Cerebellar nuclear complex (tissue), 1 donor: ENCODE measurements around the gene OR9K2.
"Not testable (repeated sequence)": the region's sequence is repeated elsewhere in the genome, so short reads cannot be mapped to it uniquely, and the experiment has no call there.

Experiments used
- DNase-seq, 2 experiments: peaks; one replicate each; lab custom pipeline; 2025; lab: John Stamatoyannopoulos, UW

The OR9K2 gene

GRCh38 chr12:55126106-55126505, at the start of gene OR9K2:
Gene OR9K2, plus strand, starts transcription at chr12:55126406. Its CDS starts 3,429 bp downstream, at chr12:55129835.
- no peak for DNase-seq

GRCh38 chr12:55092579-55092978, 33.6 kb upstream of the OR9K2 start:
- DNase-seq, result no peak

GRCh38 chr12:55112378-55112875, 13.8 kb upstream of the OR9K2 start:
- no peak for DNase-seq

GRCh38 chr12:55116152-55116551, 10.1 kb upstream of the OR9K2 start:
- DNase-seq, result no peak

- DNase-seq, result no peak
Measured at GRCh38 chr12:55132816-55133215, 6.6 kb downstream of the OR9K2 start.

GRCh38 chr12:55142669-55143565, 16.7 kb downstream of the OR9K2 start:
- DNase-seq, result no peak

- DNase-seq, result no peak
Measured at GRCh38 chr12:55143566-55143870, 17.3 kb downstream of the OR9K2 start.

GRCh38 chr12:55167010-55167640, 40.9 kb downstream of the OR9K2 start:
- DNase-seq, result not testable (repeated sequence)

GRCh38 chr12:55171445-55171844, 45.2 kb downstream of the OR9K2 start:
- no peak for DNase-seq

GRCh38 chr12:55171846-55172245, 45.6 kb downstream of the OR9K2 start:
- not testable (repeated sequence) for DNase-seq

GRCh38 chr12:55172686-55173085, 46.5 kb downstream of the OR9K2 start:
- no peak for DNase-seq

- DNase-seq, result no peak
Measured at GRCh38 chr12:55173456-55173855, 47.2 kb downstream of the OR9K2 start.
